ENCODE data around the gene TMEM209. TPM values are rescaled to one million over a fixed set of nuclear protein-coding genes. Genes with fewer than 3 reads are reported as not detected.

The TMEM209 gene
- total RNA-seq, 1 donor from 2014 or later, result 38.9 TPM

DNA sequence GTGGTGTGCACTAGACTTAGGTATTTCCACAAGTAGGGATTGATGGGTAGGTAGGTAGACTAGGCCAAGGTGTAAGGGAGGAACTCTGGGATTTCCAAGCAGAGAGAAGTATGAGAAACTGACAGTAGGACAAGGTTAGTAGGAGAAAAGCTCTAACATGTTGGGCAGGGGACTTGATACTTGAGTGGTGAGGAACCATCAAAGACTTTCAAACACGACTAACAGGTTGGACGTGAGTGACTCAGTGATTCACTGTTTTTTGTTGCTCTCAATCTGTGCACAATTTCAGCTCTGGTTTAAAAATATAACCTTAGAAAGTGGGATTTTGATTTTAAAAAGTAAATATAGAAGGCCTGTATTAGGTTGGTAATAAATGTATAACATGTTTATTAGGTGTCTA, 90.4 kb downstream of the TMEM209 start:
- H3K27ac ChIP-seq, result no peak overlapping the region
- DNase-seq (ENCODE audit: low spot score), result no peak
- H3K4me2 ChIP-seq, result no peak overlapping the region
- no peak overlapping the region for H3K4me3 ChIP-seq
- Mint-ChIP-seq H3K4me1 (no peaks in the 10 kb centered on the region), H3K9me3 (peaks cover 2% of the 10 kb centered on the region), H3K27me3 (ENCODE audit: insufficient read depth, low read depth) (peaks cover under 1% of the 10 kb centered on the region), H3K4me3 (no peak overlapping the region), H3K36me3 (peaks cover 14% of the 10 kb centered on the region), H3K27ac (no peak overlapping the region)
- H2AFZ ChIP-seq (replicated peaks), result no peak overlapping the region
- TF ChIP-seq, protein P1, sequence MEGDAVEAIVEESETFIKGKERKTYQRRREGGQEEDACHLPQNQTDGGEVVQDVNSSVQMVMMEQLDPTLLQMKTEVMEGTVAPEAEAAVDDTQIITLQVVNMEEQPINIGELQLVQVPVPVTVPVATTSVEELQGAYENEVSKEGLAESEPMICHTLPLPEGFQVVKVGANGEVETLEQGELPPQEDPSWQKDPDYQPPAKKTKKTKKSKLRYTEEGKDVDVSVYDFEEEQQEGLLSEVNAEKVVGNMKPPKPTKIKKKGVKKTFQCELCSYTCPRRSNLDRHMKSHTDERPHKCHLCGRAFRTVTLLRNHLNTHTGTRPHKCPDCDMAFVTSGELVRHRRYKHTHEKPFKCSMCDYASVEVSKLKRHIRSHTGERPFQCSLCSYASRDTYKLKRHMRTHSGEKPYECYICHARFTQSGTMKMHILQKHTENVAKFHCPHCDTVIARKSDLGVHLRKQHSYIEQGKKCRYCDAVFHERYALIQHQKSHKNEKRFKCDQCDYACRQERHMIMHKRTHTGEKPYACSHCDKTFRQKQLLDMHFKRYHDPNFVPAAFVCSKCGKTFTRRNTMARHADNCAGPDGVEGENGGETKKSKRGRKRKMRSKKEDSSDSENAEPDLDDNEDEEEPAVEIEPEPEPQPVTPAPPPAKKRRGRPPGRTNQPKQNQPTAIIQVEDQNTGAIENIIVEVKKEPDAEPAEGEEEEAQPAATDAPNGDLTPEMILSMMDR (IDR thresholded peaks at IDR 0.05), result no peak
- TF ChIP-seq EZH2phosphoT487 (IDR thresholded peaks at IDR 0.05), result no peak
- no peak for TF ChIP-seq EZH2 (IDR thresholded peaks at IDR 0.05)
- no peaks in the 10 kb centered on the region for H3K79me2 ChIP-seq (ENCODE audit: low read depth)
- no peaks in the 10 kb centered on the region for H3F3A ChIP-seq (ENCODE audit: low read depth)
- no peaks in the 10 kb centered on the region for H4K20me1 ChIP-seq (ENCODE audit: low read depth)
- no peaks in the 10 kb centered on the region for H3K27me3 ChIP-seq
- H3K4me1 ChIP-seq, result no peaks in the 10 kb centered on the region
- no peak overlapping the region for H3K9ac ChIP-seq
- no peaks in the 10 kb centered on the region for H3K9me3 ChIP-seq (ENCODE audit: low read depth)
- no peaks in the 10 kb centered on the region for H3K36me3 ChIP-seq

Other genes with a start within 250 kb of the TMEM209 start
- gene ZC3HC1, start 154.0 kb downstream of the TMEM209 start, total RNA-seq (ENCODE audit: low replicate concordance), result 26.9 and 32.3 TPM in 2 replicates
- 25.8 and 26.6 TPM in 2 replicates for gene KLHDC10, start 134.9 kb downstream of the TMEM209 start, total RNA-seq (ENCODE audit: low replicate concordance)
- not detected in 2 replicates for gene SSMEM1, start 2.5 kb upstream of the TMEM209 start, total RNA-seq (ENCODE audit: low replicate concordance)
- 0.65 and 0.82 TPM in 2 replicates for gene CPA2, start 61.5 kb upstream of the TMEM209 start, total RNA-seq (ENCODE audit: low replicate concordance)
- not detected in 2 replicates for gene CPA4, start 87.8 kb upstream of the TMEM209 start, total RNA-seq (ENCODE audit: low replicate concordance)
- gene CPA5, start 139.4 kb upstream of the TMEM209 start, total RNA-seq (ENCODE audit: low replicate concordance), result 0.50 TPM in 1 of 2 replicates, not detected in the other
- gene CPA1, start 175.1 kb upstream of the TMEM209 start, total RNA-seq (ENCODE audit: low replicate concordance), result not detected in 2 replicates
- 14.5 and 16.5 TPM in 2 replicates for gene CEP41, start 235.6 kb upstream of the TMEM209 start, total RNA-seq (ENCODE audit: low replicate concordance)